Measurements from ENCODE around the gene AGAP2. TPM values are rescaled to one million over a fixed set of nuclear protein-coding genes. Genes with fewer than 3 reads are reported as not detected.

Gene AGAP2
- total RNA-seq, 2 donors from 2014 or later: 0.33 to 1.0 TPM

- WGBS, 2 donors: 3% methylated on average over 22 of the region's 34 CpGs; no CpG with 5 or more reads in 1 of the 2 donors
- Histone ChIP-seq H3K4me3 (peak overlapping the region; percentile 46 to 65), H3K27ac (peak overlapping the region; percentile 25 to 89 (median 72)), H3K4me1 (peaks cover 38% of the 10 kb centered on the region), H3K9me3 (no peaks in the 10 kb centered on the region), H3K36me3 (replicated peaks in 1 of 2; ENCODE audit: insufficient read depth in 1 of 2, low read depth in 2 of 2) (no peaks in the 10 kb centered on the region), H3K27me3 (no peaks in the 10 kb centered on the region)
- DNase-seq (no peak), ATAC-seq (no peak)
- intact Hi-C loops (cut with DNase I): no loop called here
- TF ChIP-seq POLR2A (IDR thresholded peaks at IDR 0.05) (no peak), CTCF (IDR thresholded peaks at IDR 0.05) (no peak)
Observed at GRCh38 chr12:57755194-57755453, 16.6 kb upstream of the AGAP2 start.

GRCh38 chr12:57754411-57755193 lies 16.1 kb upstream of the AGAP2 start, which contains the start of gene MARCHF9:
Gene MARCHF9 (plus strand): TSS chr12:57755103. CDS start chr12:57755529, 426 bp downstream.
- peak within 1 kb of the TSS; percentile 34 to 89 (median 72) for H3K27ac ChIP-seq
- no peaks in the 10 kb centered on the region for H3K27me3 ChIP-seq
- ATAC-seq (peak; percentile 8), DNase-seq (peak; percentile 70 to 84 (median 80))
- peak within 1 kb of the TSS; percentile 46 to 65 for H3K4me3 ChIP-seq
- peak in 2 of 3 donors; percentile 12 to 31 for TF ChIP-seq POLR2A (IDR thresholded peaks at IDR 0.05)
- no peak for TF ChIP-seq CTCF (IDR thresholded peaks at IDR 0.05)
- intact Hi-C loops (cut with DNase I): no loop called here
- H3K36me3 ChIP-seq (replicated peaks in 1 of 2; ENCODE audit: insufficient read depth in 1 of 2, low read depth in 2 of 2): no peaks in the 10 kb centered on the region
- 1 to 2% methylated on average over 17 to 29 of the region's 41 CpGs for WGBS, 2 donors
- H3K9me3 ChIP-seq: no peaks in the 10 kb centered on the region
- H3K4me1 ChIP-seq: peaks cover 38% of the 10 kb centered on the region

- no peak for DNase-seq
- Histone ChIP-seq H3K27me3 (no peaks in the 10 kb centered on the region), H3K4me1 (peaks cover 38% of the 10 kb centered on the region), H3K36me3 (replicated peaks in 1 of 2; ENCODE audit: insufficient read depth in 1 of 2, low read depth in 2 of 2) (no peaks in the 10 kb centered on the region), H3K9me3 (no peaks in the 10 kb centered on the region), H3K27ac (peak overlapping the region; percentile 34 to 89 (median 72)), H3K4me3 (no peak overlapping the region)
- TF ChIP-seq CTCF (IDR thresholded peaks at IDR 0.05): no peak
- no peak for TF ChIP-seq POLR2A (IDR thresholded peaks at IDR 0.05)
- intact Hi-C loops (cut with DNase I): no loop called here
- no peak for ATAC-seq
- WGBS, 2 donors: 21 to 25% methylated on average over 1 of the region's 1 CpG
Observed at GRCh38 chr12:57753756-57754337, 15.3 kb upstream of the AGAP2 start.

GRCh38 chr12:57752668-57753000 lies 14.1 kb upstream of the AGAP2 start:
- H3K4me1 ChIP-seq: peaks cover 38% of the 10 kb centered on the region
- WGBS, 2 donors: 0 to 2% methylated on average over 5 of the region's 5 CpGs

More at GRCh38 chr12:57752668-57753000, 14.1 kb upstream of the AGAP2 start:
- no peaks in the 10 kb centered on the region for H3K9me3 ChIP-seq
- intact Hi-C loops (cut with DNase I): no loop called here
- H3K36me3 ChIP-seq (replicated peaks in 1 of 2; ENCODE audit: insufficient read depth in 1 of 2, low read depth in 2 of 2): peaks cover 0 to 4% of the 10 kb centered on the region in 2 donors
- no peak for TF ChIP-seq CTCF (IDR thresholded peaks at IDR 0.05)
- no peak for TF ChIP-seq POLR2A (IDR thresholded peaks at IDR 0.05)
- ATAC-seq (no peak), DNase-seq (no peak)
- H3K27ac ChIP-seq: peak overlapping the region; percentile 66 to 90 (median 78)
- no peaks in the 10 kb centered on the region for H3K27me3 ChIP-seq
- no peak overlapping the region for H3K4me3 ChIP-seq
